HepG2 (cell line): ENCODE measurements around the gene CYP4F22. TPM values are rescaled to one million over a fixed set of nuclear protein-coding genes. Genes with fewer than 3 reads are reported as not detected.
A peak's percentile ranks its signal among the peaks of the same experiment; 100 is the strongest.

Experiments
- AGO1 ChIP-seq: fragments of 200-400 bp; formaldehyde crosslinking; IDR thresholded peaks from 2 replicates; pipeline ENCODE4 v1.6.1; 2017; ENCODE audit warnings: mild to moderate bottlenecking, low read depth, low read length, moderate library complexity; ENCODE audit not compliant: poor library complexity, severe bottlenecking
- FOXA1 ChIP-seq, 2 experiments: fragments of 450-650 bp in 1 of 2; sonication (generic) in 1 of 2; formaldehyde crosslinking in 1 of 2; IDR thresholded peaks; 2 replicates each; pipeline versions ENCODE4 v1.4.0 to v1.6.1; 2016 to 2020; ENCODE audit warnings: missing genetic modification reagents in 1 of 2
- HOMEZ ChIP-seq: IDR thresholded peaks from 2 replicates; pipeline ENCODE4 v1.6.1; 2016; ENCODE audit warnings: low read depth
- ISX ChIP-seq: sonication (generic); formaldehyde crosslinking; conservative IDR thresholded peaks from 2 replicates; pipeline ENCODE4 v1.5.0; 2020; ENCODE audit warnings: missing genetic modification reagents
- MTF1 ChIP-seq: sonication (generic); formaldehyde crosslinking; IDR thresholded peaks from 2 replicates; pipeline ENCODE4 v1.5.0; 2020; ENCODE audit warnings: missing genetic modification reagents
- PAWR ChIP-seq: sonication (generic); formaldehyde crosslinking; IDR thresholded peaks from 2 replicates; pipeline ENCODE4 v1.4.0; 2020; ENCODE audit warnings: missing genetic modification reagents, mild to moderate bottlenecking, borderline replicate concordance
- RXRA ChIP-seq: sonication (generic); formaldehyde crosslinking; IDR thresholded peaks from 2 replicates; pipeline ENCODE4 v1.5.1; 2020; ENCODE audit warnings: missing genetic modification reagents
- SIN3B ChIP-seq: fragments of 150-350 bp; IDR thresholded peaks from 2 replicates; pipeline ENCODE4 v1.6.1; 2014; ENCODE audit warnings: low read length
- STAG1 ChIP-seq: sonication (generic); formaldehyde crosslinking; IDR thresholded peaks from 2 replicates; pipeline ENCODE4 v1.4.0; 2020; ENCODE audit warnings: missing genetic modification reagents
- TEAD3 ChIP-seq: optimal IDR thresholded peaks from 2 replicates; pipeline ENCODE3; 2016; ENCODE audit warnings: borderline replicate concordance
- ZBTB7B ChIP-seq: sonication (generic); formaldehyde crosslinking; IDR thresholded peaks from 2 replicates; pipeline ENCODE4 v1.4.0; 2020; ENCODE audit warnings: missing genetic modification reagents
- ZFP91 ChIP-seq: sonication (generic); formaldehyde crosslinking; IDR thresholded peaks from 2 replicates; pipeline ENCODE4 v1.9.0; 2022; ENCODE audit warnings: missing genetic modification reagents, mild to moderate bottlenecking, borderline replicate concordance
- ZNF138 ChIP-seq: sonication (generic); formaldehyde crosslinking; IDR thresholded peaks from 2 replicates; pipeline ENCODE4 v1.5.0; 2020; ENCODE audit warnings: mild to moderate bottlenecking, low read depth, missing genetic modification reagents
- ZNF224 ChIP-seq: sonication (generic); formaldehyde crosslinking; IDR thresholded peaks from 2 replicates; pipeline ENCODE4 v1.5.0; 2020; ENCODE audit warnings: mild to moderate bottlenecking, missing genetic modification reagents
- ZNF280B ChIP-seq: sonication (generic); formaldehyde crosslinking; IDR thresholded peaks from 2 replicates; pipeline ENCODE4 v1.5.0; 2020; ENCODE audit warnings: missing genetic modification reagents, mild to moderate bottlenecking, borderline replicate concordance
- ZNF615 ChIP-seq: sonication (generic); formaldehyde crosslinking; IDR thresholded peaks from 2 replicates; pipeline ENCODE4 v1.5.0; 2020; ENCODE audit warnings: mild to moderate bottlenecking, missing genetic modification reagents, borderline replicate concordance
- ZNF652 ChIP-seq: IDR thresholded peaks from 2 replicates; pipeline ENCODE4 v1.6.1; 2016; ENCODE audit warnings: low read depth, borderline replicate concordance
- ZNF883 ChIP-seq: sonication (generic); formaldehyde crosslinking; IDR thresholded peaks from 2 replicates; pipeline ENCODE4 v1.5.1; 2020; ENCODE audit warnings: mild to moderate bottlenecking, missing genetic modification reagents; ENCODE audit errors: not compliant biosample characterization
- ZSCAN12 ChIP-seq: sonication (generic); formaldehyde crosslinking; IDR thresholded peaks from 2 replicates; pipeline ENCODE4 v1.9.0; 2021; ENCODE audit warnings: mild to moderate bottlenecking, missing genetic modification reagents
- polyA plus RNA-seq, 8 experiments: library from polyadenylated mRNA; depleted of rRNA in 3 of 8; stranded (reverse) in 7 of 8; unstranded in 1 of 8; fragments of >200 nt; fragmentation: Illumina TruSeq in 4 of 8; extraction: Trizol in 4 of 8; gene quantifications; 2 replicates each; pipeline versions ENCODE4 v1.2.1 to v1.2.3, GENCODE V29; 2011 to 2016; ENCODE audit warnings: low read depth in 4 of 8, missing spikeins in 1 of 8, mixed read lengths in 1 of 8; ENCODE audit not compliant: insufficient read depth in 1 of 8
- total RNA-seq, 5 experiments: library from RNA; depleted of rRNA; stranded (reverse); fragments of >200 nt; fragmentation: Illumina TruSeq; extraction: Trizol; gene quantifications; 2 replicates each; pipeline ENCODE4 v1.2.3, GENCODE V29; 2016; ENCODE audit warnings: low read depth in 1 of 5
- TF ChIP-seq, protein P1 (sequence below): sonication (generic); formaldehyde crosslinking; IDR thresholded peaks from 2 replicates; pipeline ENCODE4 v1.4.0; 2020; ENCODE audit warnings: mild to moderate bottlenecking, missing genetic modification reagents
- TF ChIP-seq, protein P2 (sequence below): sonication (generic); formaldehyde crosslinking; IDR thresholded peaks from 2 replicates; pipeline ENCODE4 v1.4.0; 2020; ENCODE audit warnings: missing genetic modification reagents
- TF ChIP-seq, protein P3 (sequence below): sonication (generic); formaldehyde crosslinking; IDR thresholded peaks from 2 replicates; pipeline ENCODE4 v1.5.1; 2020; ENCODE audit warnings: mild to moderate bottlenecking, missing genetic modification reagents, moderate library complexity

CYP4F22 gene
- total and polyA plus RNA-seq, 2 of the 13 experiments (the other 11 are each of a cell fraction or from before 2014, with no cell fraction given), result 0.05 TPM; not detected in 1

GRCh38 chr19:15584541-15585115 is 76.3 kb downstream of the CYP4F22 start (continued):
- peak; percentile 27; the same call in 1 of the 2 replicates for TF ChIP-seq RXRA
- TF ChIP-seq, protein P1, sequence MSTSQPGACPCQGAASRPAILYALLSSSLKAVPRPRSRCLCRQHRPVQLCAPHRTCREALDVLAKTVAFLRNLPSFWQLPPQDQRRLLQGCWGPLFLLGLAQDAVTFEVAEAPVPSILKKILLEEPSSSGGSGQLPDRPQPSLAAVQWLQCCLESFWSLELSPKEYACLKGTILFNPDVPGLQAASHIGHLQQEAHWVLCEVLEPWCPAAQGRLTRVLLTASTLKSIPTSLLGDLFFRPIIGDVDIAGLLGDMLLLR (CRISPR knock-in tag), result no peak
- TF ChIP-seq ZFP91, result no peak; the same call in 1 of the 2 replicates
- no peak for TF ChIP-seq ZNF615
- TF ChIP-seq STAG1 (CRISPR knock-in tag), result peak; percentile 88
- TF ChIP-seq ISX (CRISPR knock-in tag), result no peak
- TF ChIP-seq ZNF652 (CRISPR knock-in tag), result no peak
- TF ChIP-seq ZNF224 (CRISPR knock-in tag), result no peak
- TF ChIP-seq, protein P2, sequence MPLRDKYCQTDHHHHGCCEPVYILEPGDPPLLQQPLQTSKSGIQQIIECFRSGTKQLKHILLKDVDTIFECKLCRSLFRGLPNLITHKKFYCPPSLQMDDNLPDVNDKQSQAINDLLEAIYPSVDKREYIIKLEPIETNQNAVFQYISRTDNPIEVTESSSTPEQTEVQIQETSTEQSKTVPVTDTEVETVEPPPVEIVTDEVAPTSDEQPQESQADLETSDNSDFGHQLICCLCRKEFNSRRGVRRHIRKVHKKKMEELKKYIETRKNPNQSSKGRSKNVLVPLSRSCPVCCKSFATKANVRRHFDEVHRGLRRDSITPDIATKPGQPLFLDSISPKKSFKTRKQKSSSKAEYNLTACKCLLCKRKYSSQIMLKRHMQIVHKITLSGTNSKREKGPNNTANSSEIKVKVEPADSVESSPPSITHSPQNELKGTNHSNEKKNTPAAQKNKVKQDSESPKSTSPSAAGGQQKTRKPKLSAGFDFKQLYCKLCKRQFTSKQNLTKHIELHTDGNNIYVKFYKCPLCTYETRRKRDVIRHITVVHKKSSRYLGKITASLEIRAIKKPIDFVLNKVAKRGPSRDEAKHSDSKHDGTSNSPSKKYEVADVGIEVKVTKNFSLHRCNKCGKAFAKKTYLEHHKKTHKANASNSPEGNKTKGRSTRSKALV (CRISPR knock-in tag), result no peak; the same call in 1 of the 2 replicates
- TF ChIP-seq ZBTB7B, result peak; percentile 85
- no peak for TF ChIP-seq FOXA1 (IDR thresholded peaks at IDR 0.05)
- TF ChIP-seq FOXA1 (CRISPR knock-in tag; IDR thresholded peaks at IDR 0.05), result no peak
- no peak for TF ChIP-seq MTF1 (CRISPR knock-in tag)
- peak; percentile 39 for TF ChIP-seq AGO1
- peak; percentile 89 for TF ChIP-seq TEAD3 (CRISPR knock-in tag)
- no peak for TF ChIP-seq SIN3B
- no peak for TF ChIP-seq ZNF280B (CRISPR knock-in tag)
- TF ChIP-seq PAWR, result no peak
- TF ChIP-seq ZNF138, result no peak
- TF ChIP-seq, protein P3, sequence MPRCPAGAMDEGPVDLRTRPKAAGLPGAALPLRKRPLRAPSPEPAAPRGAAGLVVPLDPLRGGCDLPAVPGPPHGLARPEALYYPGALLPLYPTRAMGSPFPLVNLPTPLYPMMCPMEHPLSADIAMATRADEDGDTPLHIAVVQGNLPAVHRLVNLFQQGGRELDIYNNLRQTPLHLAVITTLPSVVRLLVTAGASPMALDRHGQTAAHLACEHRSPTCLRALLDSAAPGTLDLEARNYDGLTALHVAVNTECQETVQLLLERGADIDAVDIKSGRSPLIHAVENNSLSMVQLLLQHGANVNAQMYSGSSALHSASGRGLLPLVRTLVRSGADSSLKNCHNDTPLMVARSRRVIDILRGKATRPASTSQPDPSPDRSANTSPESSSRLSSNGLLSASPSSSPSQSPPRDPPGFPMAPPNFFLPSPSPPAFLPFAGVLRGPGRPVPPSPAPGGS (CRISPR knock-in tag), result 0 out of 2 replicates have a peak, but pooled peaks have one; percentile 65
- no peak for TF ChIP-seq ZSCAN12 (CRISPR knock-in tag)
- no peak for TF ChIP-seq ZNF883 (CRISPR knock-in tag)
- no peak for TF ChIP-seq HOMEZ (CRISPR knock-in tag)
